Mucosa of descending colon (tissue), 3 donors: ENCODE results near the gene GALNT3. TPM values are rescaled to one million over a fixed set of nuclear protein-coding genes. Genes with fewer than 3 reads are reported as not detected.

Source experiments
- ATAC-seq: fragments of 200-7000 bp; cut with Tn5 transposase; one replicate; pipeline ENCODE4 v1.9.1; 2020; ENCODE audit warnings: mild to moderate bottlenecking, moderate library complexity
- DNase-seq, 3 donors: peaks; one replicate each; pipeline ENCODE4 v3.0.0-alpha.2; 2020
- H3K36me3 ChIP-seq: fragments of 200-600 bp; one replicate; pipeline ENCODE4 v1.8.0; 2021; ENCODE audit warnings: low read depth, mild to moderate bottlenecking
- H3K4me1 ChIP-seq: fragments of 200-600 bp; one replicate; pipeline ENCODE4 v1.8.0; 2021; ENCODE audit warnings: low read depth, mild to moderate bottlenecking
- H3K4me3 ChIP-seq: fragments of 200-600 bp; one replicate; pipeline ENCODE4 v1.8.0; 2021; ENCODE audit warnings: mild to moderate bottlenecking
- H3K9me3 ChIP-seq: fragments of 200-600 bp; one replicate; pipeline ENCODE4 v1.8.0; 2021; ENCODE audit warnings: mild to moderate bottlenecking
- CTCF ChIP-seq: fragments of 200-600 bp; IDR thresholded peaks from one replicate; pipeline ENCODE4 v1.8.0; 2022; ENCODE audit warnings: antibody characterized with exemption, mild to moderate bottlenecking
- intact Hi-C, 2 donors: fragments of 100-400 bp; cut with DNase I in 1 of 2; cut with micrococcal nuclease in 1 of 2; formaldehyde crosslinking; loops; one replicate each; pipeline versions ENCODE4 v1.11.0 to v1.11.1; 2022; cut with DNase I, micrococcal nuclease
- total RNA-seq, 3 donors: library from RNA; stranded (reverse); fragmentation: NEBNext Ultra II Directional in 2 of 3; extraction: Animal tissue kit (Norgen Biotek cat#: 25700) in 2 of 3; gene quantifications; one replicate each; pipeline versions ENCODE4 v1.2.1 to v1.2.4, GENCODE V29; 2021 to 2023
- donor health status: DM: no; HTN: no; CAD: no; lungs with moderate emphysema.
- donor health status: DM: no; HTN: no; CAD: no.
- donor health status: DM: no; HTN: yes; CAD: no.

The GALNT3 gene
- total RNA-seq, 3 donors from 2014 or later, result 33.4 to 82.8 (median 81.0) TPM

- Histone ChIP-seq H3K9me3 (no peaks in the 10 kb centered on the region), H3K4me1 (peaks cover 10% of the 10 kb centered on the region), H3K4me3 (no peak overlapping the region), H3K36me3 (no peaks in the 10 kb centered on the region)
- no peak for TF ChIP-seq CTCF
- no peak for DNase-seq
- no peak for ATAC-seq
- intact Hi-C loops, result no loop called here
Observed at GRCh38 chr2:165791421-165792103, 2.5 kb downstream of the GALNT3 start.

GRCh38 chr2:165790466-165790865 is 3.6 kb downstream of the GALNT3 start:
- Histone ChIP-seq H3K9me3 (no peaks in the 10 kb centered on the region), H3K4me3 (no peak overlapping the region), H3K36me3 (no peaks in the 10 kb centered on the region), H3K4me1 (peaks cover 10% of the 10 kb centered on the region)
- DNase-seq (no peak), ATAC-seq (no peak)
- intact Hi-C loops, result no loop called here
- TF ChIP-seq CTCF, result no peak

GRCh38 chr2:165787334-165787733 is 6.7 kb downstream of the GALNT3 start:
- Histone ChIP-seq H3K36me3 (no peaks in the 10 kb centered on the region), H3K4me3 (no peak overlapping the region), H3K9me3 (no peaks in the 10 kb centered on the region), H3K4me1 (peaks cover 7% of the 10 kb centered on the region)
- no peak for TF ChIP-seq CTCF
- DNase-seq (no peak), ATAC-seq (no peak)
- intact Hi-C loops, result no loop called here

- intact Hi-C loops, result no loop called here
- Histone ChIP-seq H3K4me1 (peaks cover 27% of the 10 kb centered on the region), H3K9me3 (no peaks in the 10 kb centered on the region), H3K36me3 (no peaks in the 10 kb centered on the region), H3K4me3 (no peak overlapping the region)
- no peak for ATAC-seq
- no peak for TF ChIP-seq CTCF
- no peak for DNase-seq
Observed at GRCh38 chr2:165779706-165780105, 14.3 kb downstream of the GALNT3 start.

GRCh38 chr2:165778653-165779451 is 15.2 kb downstream of the GALNT3 start:
- ATAC-seq (peak; percentile 88), DNase-seq (peak in 1 of 3 donors; percentile 43)
- TF ChIP-seq CTCF, result no peak
- peaks cover 27% of the 10 kb centered on the region for H3K4me1 ChIP-seq
- no peaks in the 10 kb centered on the region for H3K9me3 ChIP-seq
- H3K36me3 ChIP-seq, result no peaks in the 10 kb centered on the region
- intact Hi-C loops, result no loop called here
- no peak overlapping the region for H3K4me3 ChIP-seq
